GM12864 (cell line): ENCODE data around the gene C5orf15.

Experiments used
- DNase-seq: peaks from one replicate; pipeline ENCODE4 v3.0.0-alpha.2; 2011; ENCODE audit warnings: low read depth
- H3K4me3 ChIP-seq: 2 replicates; pipeline ENCODE4 v1.5.1; 2011; ENCODE audit warnings: mild to moderate bottlenecking, low read depth, low read length, control low read depth
- TF ChIP-seq, protein P1 (sequence below): IDR thresholded peaks from 2 replicates; pipeline ENCODE4 v1.5.1; 2011; ENCODE audit warnings: low read depth, mild to moderate bottlenecking, moderate library complexity, low read length, control low read depth, inconsistent platforms; ENCODE audit errors: missing control alignments

The C5orf15 gene

GRCh38 chr5:133919148-133920136, 49.0 kb downstream of the C5orf15 start:
- no peak overlapping the region for H3K4me3 ChIP-seq
- no peak for DNase-seq
- TF ChIP-seq, protein P1, sequence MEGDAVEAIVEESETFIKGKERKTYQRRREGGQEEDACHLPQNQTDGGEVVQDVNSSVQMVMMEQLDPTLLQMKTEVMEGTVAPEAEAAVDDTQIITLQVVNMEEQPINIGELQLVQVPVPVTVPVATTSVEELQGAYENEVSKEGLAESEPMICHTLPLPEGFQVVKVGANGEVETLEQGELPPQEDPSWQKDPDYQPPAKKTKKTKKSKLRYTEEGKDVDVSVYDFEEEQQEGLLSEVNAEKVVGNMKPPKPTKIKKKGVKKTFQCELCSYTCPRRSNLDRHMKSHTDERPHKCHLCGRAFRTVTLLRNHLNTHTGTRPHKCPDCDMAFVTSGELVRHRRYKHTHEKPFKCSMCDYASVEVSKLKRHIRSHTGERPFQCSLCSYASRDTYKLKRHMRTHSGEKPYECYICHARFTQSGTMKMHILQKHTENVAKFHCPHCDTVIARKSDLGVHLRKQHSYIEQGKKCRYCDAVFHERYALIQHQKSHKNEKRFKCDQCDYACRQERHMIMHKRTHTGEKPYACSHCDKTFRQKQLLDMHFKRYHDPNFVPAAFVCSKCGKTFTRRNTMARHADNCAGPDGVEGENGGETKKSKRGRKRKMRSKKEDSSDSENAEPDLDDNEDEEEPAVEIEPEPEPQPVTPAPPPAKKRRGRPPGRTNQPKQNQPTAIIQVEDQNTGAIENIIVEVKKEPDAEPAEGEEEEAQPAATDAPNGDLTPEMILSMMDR: no peak

- H3K4me3 ChIP-seq: no peak overlapping the region
- TF ChIP-seq, protein P1: no peak
- no peak for DNase-seq
Observed at GRCh38 chr5:133918731-133919130, 49.7 kb downstream of the C5orf15 start.

- no peak for DNase-seq
- no peak overlapping the region for H3K4me3 ChIP-seq
- TF ChIP-seq, protein P1: no peak
Observed at GRCh38 chr5:133918316-133918715, 50.1 kb downstream of the C5orf15 start.

- H3K4me3 ChIP-seq: no peak overlapping the region
- TF ChIP-seq, protein P1: no peak
- no peak for DNase-seq
Observed at GRCh38 chr5:133917785-133918184, 50.6 kb downstream of the C5orf15 start.

DNA sequence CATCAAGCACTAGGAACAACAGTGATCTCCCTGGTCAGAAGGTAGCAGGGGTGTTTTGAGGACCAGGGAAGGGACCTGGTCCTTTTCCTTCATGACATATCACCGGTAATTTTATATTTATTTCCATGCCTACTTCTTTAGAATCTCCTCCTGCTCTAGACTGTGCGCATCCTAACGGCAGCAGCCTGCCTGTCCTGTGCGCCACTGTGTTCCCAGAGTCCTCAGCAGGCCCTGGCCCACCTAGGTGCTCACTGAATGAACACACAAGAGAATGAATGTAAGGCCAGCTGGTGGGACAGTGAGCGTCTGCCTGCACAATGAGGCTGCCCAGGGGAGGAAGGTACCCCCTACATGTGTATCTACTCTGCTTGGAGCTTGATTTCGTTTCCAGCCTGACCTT, 51.5 kb downstream of the C5orf15 start:
- H3K4me3 ChIP-seq: no peak overlapping the region
- TF ChIP-seq, protein P1: no peak
- no peak for DNase-seq

DNA sequence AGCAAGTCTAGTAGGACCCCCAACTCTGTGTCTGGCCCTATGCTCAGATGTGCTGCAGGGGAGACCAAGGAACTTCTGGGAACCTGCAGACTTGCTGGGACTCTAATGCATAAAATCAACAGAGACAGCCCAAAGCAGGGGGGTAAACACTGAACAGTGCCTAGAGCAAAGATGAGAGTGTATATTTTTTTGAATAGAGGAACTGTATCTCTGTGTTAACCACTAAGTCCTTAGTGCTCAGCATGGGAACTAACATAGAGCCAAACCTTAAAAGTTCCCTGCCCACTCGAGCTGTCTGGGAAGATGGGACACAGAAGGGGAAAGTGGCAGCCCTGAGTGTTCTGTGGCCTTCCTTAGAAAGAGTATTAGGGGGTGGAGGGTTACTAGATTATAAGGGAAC, 51.9 kb downstream of the C5orf15 start:
- no peak for DNase-seq
- TF ChIP-seq, protein P1: no peak
- H3K4me3 ChIP-seq: no peak overlapping the region

- no peak overlapping the region for H3K4me3 ChIP-seq
- TF ChIP-seq, protein P1: no peak
- DNase-seq: no peak
Observed at GRCh38 chr5:133914434-133914833, 54.0 kb downstream of the C5orf15 start.
